ENCODE results near the gene UGT1A9.

The UGT1A9 gene

GRCh38 chr2:233800208-233800607 is 128.5 kb downstream of the UGT1A9 start:
- DNase-seq: no peak

GRCh38 chr2:233801357-233802131 is 129.8 kb downstream of the UGT1A9 start:
- peak; percentile 44 for DNase-seq

GRCh38 chr2:233802132-233802815 is 130.6 kb downstream of the UGT1A9 start:
- DNase-seq: peak; percentile 38

GRCh38 chr2:233803292-233803911 is 131.7 kb downstream of the UGT1A9 start:
- no peak for DNase-seq

- no peak for DNase-seq
Measured at GRCh38 chr2:233803994-233804393, 132.3 kb downstream of the UGT1A9 start.

GRCh38 chr2:233807215-233807865 is 135.6 kb downstream of the UGT1A9 start:
- peak; percentile 47 for DNase-seq

GRCh38 chr2:233807966-233808935 is 136.6 kb downstream of the UGT1A9 start:
- DNase-seq: peak; percentile 26

- DNase-seq: peak; percentile 12
Measured at GRCh38 chr2:233810385-233810784, 138.7 kb downstream of the UGT1A9 start.

GRCh38 chr2:233811087-233811486 is 139.4 kb downstream of the UGT1A9 start:
- DNase-seq: peak; percentile 39

GRCh38 chr2:233811732-233812131 is 140.0 kb downstream of the UGT1A9 start:
- peak; percentile 15 for DNase-seq

GRCh38 chr2:233813236-233814055 is 141.7 kb downstream of the UGT1A9 start:
- DNase-seq: peak; percentile 30

GRCh38 chr2:233814056-233814835 is 142.5 kb downstream of the UGT1A9 start:
- peak; percentile 37 for DNase-seq

GRCh38 chr2:233815861-233816260 is 144.2 kb downstream of the UGT1A9 start:
- no peak for DNase-seq

- no peak for DNase-seq
Measured at GRCh38 chr2:233816334-233816733, 144.6 kb downstream of the UGT1A9 start.

GRCh38 chr2:233816771-233817170 is 145.1 kb downstream of the UGT1A9 start:
- DNase-seq: peak; percentile 22

- DNase-seq: peak; percentile 42
Measured at GRCh38 chr2:233817361-233817911, 145.7 kb downstream of the UGT1A9 start.

GRCh38 chr2:233817995-233818638 is 146.4 kb downstream of the UGT1A9 start:
- DNase-seq: peak; percentile 42

GRCh38 chr2:233818639-233819621 is 147.2 kb downstream of the UGT1A9 start:
- peak; percentile 49 for DNase-seq
